ENCODE results near the gene TNNC1. TPM values are rescaled to one million over a fixed set of nuclear protein-coding genes. Genes with fewer than 3 reads are reported as not detected.

TNNC1 gene
- polyA plus RNA-seq, 3 donors: not detected

GRCh38 chr3:52458031-52458760, 4.4 kb upstream of the TNNC1 start:
- H3K27ac ChIP-seq (ENCODE audit: low read depth in 1 of 2, low read length in 2 of 2): no peak overlapping the region
- no peak overlapping the region for H3K9ac ChIP-seq (ENCODE audit: insufficient read depth, low read length, poor library complexity, severe bottlenecking)
- Mint-ChIP-seq H3K4me3 (no peak overlapping the region), H3K4me1 (peaks cover 45% of the 10 kb centered on the region), H3K36me3 (peaks cover 38 to 49% of the 10 kb centered on the region in 2 donors), H3K27me3 (ENCODE audit: low read depth in 3 of 3) (peaks cover 0 to 6% (median 2%) of the 10 kb centered on the region in 3 donors), H3K27ac (peak overlapping the region in 1 of 7 donors; percentile 74), H3K9me3 (no peaks in the 10 kb centered on the region)
- H3K79me2 ChIP-seq (ENCODE audit: insufficient read depth, low read length): peaks cover 60% of the 10 kb centered on the region
- peaks cover 22% of the 10 kb centered on the region for H4K20me1 ChIP-seq (ENCODE audit: insufficient read depth, low read length)
- H2AFZ ChIP-seq (ENCODE audit: insufficient read depth, low read depth, low read length, poor library complexity, severe bottlenecking): no peak overlapping the region
- H3K36me3 ChIP-seq (replicated peaks in 1 of 2; ENCODE audit: control insufficient read depth in 1 of 2, insufficient read depth in 2 of 2, low read length in 2 of 2): peaks cover 27 to 49% of the 10 kb centered on the region in 2 donors
- no peak overlapping the region for H3K4me2 ChIP-seq (replicated peaks; ENCODE audit: extremely low read depth, low read length, poor library complexity, severe bottlenecking)
- TF ChIP-seq CTCF (IDR thresholded peaks at IDR 0.05): no peak
- H3K4me3 ChIP-seq (replicated peaks in 1 of 3; ENCODE audit: low read depth in 2 of 3, low read length in 3 of 3): no peak overlapping the region
- H3K27me3 ChIP-seq (ENCODE audit: control insufficient read depth in 2 of 2, insufficient read depth in 2 of 2, low read length in 2 of 2): no peaks in the 10 kb centered on the region
- intact Hi-C loops (cut with micrococcal nuclease): loop anchor here in 1 of 2 donors (5.0 kb wide), 1 partner anchor 79 kb away; the partner anchor contains the start of gene UQCC5
- H3K9me3 ChIP-seq (replicated peaks in 1 of 2; ENCODE audit: control insufficient read depth in 1 of 2, insufficient read depth in 1 of 2, low read length in 2 of 2): no peaks in the 10 kb centered on the region
- WGBS (ENCODE audit: insufficient coverage): 95% methylated on average over 5 of the region's 6 CpGs
- DNase-seq: no peak
- peaks cover 34 to 38% of the 10 kb centered on the region in 2 donors for H3K4me1 ChIP-seq (ENCODE audit: control insufficient read depth in 1 of 2, insufficient read depth in 2 of 2, low read length in 2 of 2)

GRCh38 chr3:52456800-52457183, 3.0 kb upstream of the TNNC1 start:
- Mint-ChIP-seq H3K27ac (peak overlapping the region in 4 of 7 donors; percentile 38 to 85 (median 80)), H3K4me1 (peaks cover 33% of the 10 kb centered on the region), H3K27me3 (ENCODE audit: low read depth in 3 of 3) (peaks cover 0 to 3% (median 2%) of the 10 kb centered on the region in 3 donors), H3K36me3 (peaks cover 36 to 38% of the 10 kb centered on the region in 2 donors), H3K9me3 (no peaks in the 10 kb centered on the region), H3K4me3 (peak overlapping the region; percentile 44 to 90)
- no peak for DNase-seq
- peak overlapping the region; percentile 96 for H3K4me2 ChIP-seq (replicated peaks; ENCODE audit: extremely low read depth, low read length, poor library complexity, severe bottlenecking)
- 100% methylated on average over 1 of the region's 5 CpGs for WGBS (ENCODE audit: insufficient coverage)
- TF ChIP-seq CTCF (IDR thresholded peaks at IDR 0.05): no peak
- peaks cover 27 to 31% of the 10 kb centered on the region in 2 donors for H3K4me1 ChIP-seq (ENCODE audit: control insufficient read depth in 1 of 2, insufficient read depth in 2 of 2, low read length in 2 of 2)
- H2AFZ ChIP-seq (ENCODE audit: insufficient read depth, low read depth, low read length, poor library complexity, severe bottlenecking): no peak overlapping the region
- no peaks in the 10 kb centered on the region for H3K27me3 ChIP-seq (ENCODE audit: control insufficient read depth in 2 of 2, insufficient read depth in 2 of 2, low read length in 2 of 2)
- peaks cover 17% of the 10 kb centered on the region for H4K20me1 ChIP-seq (ENCODE audit: insufficient read depth, low read length)
- peak overlapping the region in 1 of 3 experiments; percentile 91 for H3K4me3 ChIP-seq (replicated peaks in 1 of 3; ENCODE audit: low read depth in 2 of 3, low read length in 3 of 3)
- peaks cover 26 to 42% of the 10 kb centered on the region in 2 donors for H3K36me3 ChIP-seq (replicated peaks in 1 of 2; ENCODE audit: control insufficient read depth in 1 of 2, insufficient read depth in 2 of 2, low read length in 2 of 2)
- H3K27ac ChIP-seq (ENCODE audit: low read depth in 1 of 2, low read length in 2 of 2): peak overlapping the region in 1 of 2 donors; percentile 94
- no peak overlapping the region for H3K9ac ChIP-seq (ENCODE audit: insufficient read depth, low read length, poor library complexity, severe bottlenecking)
- intact Hi-C loops (cut with micrococcal nuclease): loop anchor here in 1 of 2 donors (5.0 kb wide), 1 partner anchor 81 kb away; the partner anchor contains the start of gene UQCC5
- no peaks in the 10 kb centered on the region for H3K9me3 ChIP-seq (replicated peaks in 1 of 2; ENCODE audit: control insufficient read depth in 1 of 2, insufficient read depth in 1 of 2, low read length in 2 of 2)
- peaks cover 53% of the 10 kb centered on the region for H3K79me2 ChIP-seq (ENCODE audit: insufficient read depth, low read length)
